CD14-positive monocyte (primary cell): ENCODE results near the gene NAA35. TPM values are rescaled to one million over a fixed set of nuclear protein-coding genes. Genes with fewer than 3 reads are reported as not detected.

Source experiments
- DNase-seq, 3 donors: peaks; one replicate each; pipeline ENCODE4 v3.0.0-alpha.2; 2011 to 2022
- H2AFZ ChIP-seq: 2 replicates; pipeline ENCODE4 v1.6.0; 2012; ENCODE audit warnings: mild to moderate bottlenecking, low read depth, low read length, inconsistent platforms; ENCODE audit not compliant: insufficient read depth, poor library complexity, severe bottlenecking
- H3K27ac ChIP-seq, 2 donors: 1 replicate in 1 of 2; 2 replicates in 1 of 2; pipeline ENCODE4 v1.5.1; 2012 to 2013; ENCODE audit warnings: low read length in 2 of 2, control low read depth in 1 of 2, inconsistent platforms in 1 of 2, low read depth in 1 of 2, mild to moderate bottlenecking in 1 of 2
- H3K27me3 ChIP-seq, 2 donors: one replicate each; pipeline versions ENCODE4 v1.6.0 to v1.6.1; 2011 to 2013; ENCODE audit warnings: low read length in 2 of 2; ENCODE audit not compliant: control insufficient read depth in 2 of 2, insufficient read depth in 2 of 2
- H3K36me3 ChIP-seq, 2 donors: replicated peaks in 1 of 2; 1 replicate in 1 of 2; 2 replicates in 1 of 2; pipeline versions ENCODE4 v1.5.1 to v1.6.1; 2012 to 2013; ENCODE audit warnings: low read length in 2 of 2, control low read depth in 1 of 2, inconsistent platforms in 1 of 2, mild to moderate bottlenecking in 1 of 2; ENCODE audit not compliant: insufficient read depth in 2 of 2, control insufficient read depth in 1 of 2
- H3K4me1 ChIP-seq, 2 donors: 1 replicate in 1 of 2; 2 replicates in 1 of 2; pipeline versions ENCODE4 v1.5.1 to v1.6.1; 2012 to 2013; ENCODE audit warnings: low read length in 2 of 2, control low read depth in 1 of 2, inconsistent platforms in 1 of 2, mild to moderate bottlenecking in 1 of 2, moderate library complexity in 1 of 2; ENCODE audit not compliant: insufficient read depth in 2 of 2, control insufficient read depth in 1 of 2
- H3K4me2 ChIP-seq: replicated peaks from 2 replicates; pipeline ENCODE3; 2012; ENCODE audit warnings: low read length, moderate library complexity, mild to moderate bottlenecking; ENCODE audit not compliant: poor library complexity, severe bottlenecking; ENCODE audit errors: extremely low read depth
- H3K4me3 ChIP-seq, 3 experiments: fragments of 200-600 bp in 1 of 3; sonication (generic) in 1 of 3; replicated peaks in 1 of 3; 1 replicate in 2 of 3; 2 replicates in 1 of 3; pipeline ENCODE4 v1.5.1; 2011 to 2013; ENCODE audit warnings: low read length in 3 of 3, mild to moderate bottlenecking in 3 of 3, control low read depth in 2 of 3, low read depth in 2 of 3, inconsistent platforms in 1 of 3, moderate library complexity in 1 of 3
- H3K79me2 ChIP-seq: 2 replicates; pipeline ENCODE4 v1.6.0; 2012; ENCODE audit warnings: mild to moderate bottlenecking, control low read depth, inconsistent platforms, low read length, moderate library complexity; ENCODE audit not compliant: insufficient read depth
- H3K9ac ChIP-seq: 2 replicates; pipeline ENCODE4 v1.6.0; 2017; ENCODE audit warnings: low read length, mild to moderate bottlenecking; ENCODE audit not compliant: insufficient read depth, poor library complexity, severe bottlenecking
- H3K9me3 ChIP-seq, 2 donors: replicated peaks in 1 of 2; 1 replicate in 1 of 2; 2 replicates in 1 of 2; pipeline versions ENCODE4 v1.5.1 to v1.6.1; 2012 to 2013; ENCODE audit warnings: low read length in 2 of 2, control low read depth in 1 of 2; ENCODE audit not compliant: control insufficient read depth in 1 of 2, insufficient read depth in 1 of 2
- H4K20me1 ChIP-seq: 2 replicates; pipeline ENCODE4 v1.6.0; 2012; ENCODE audit warnings: mild to moderate bottlenecking, low read length, control low read depth, moderate library complexity; ENCODE audit not compliant: insufficient read depth
- H3K27ac Mint-ChIP-seq, 7 donors: one replicate each; pipeline ENCODE4 v1.8.0; 2020; ENCODE audit warnings: mild to moderate bottlenecking in 7 of 7, mixed read lengths in 7 of 7, moderate library complexity in 6 of 7, inconsistent platforms in 2 of 7
- H3K27me3 Mint-ChIP-seq, 3 donors: one replicate each; pipeline ENCODE4 v1.8.0; 2021 to 2022; ENCODE audit warnings: low read depth in 3 of 3, mild to moderate bottlenecking in 3 of 3, mixed read lengths in 3 of 3, moderate library complexity in 3 of 3, inconsistent platforms in 1 of 3
- H3K36me3 Mint-ChIP-seq, 2 donors: one replicate each; pipeline ENCODE4 v1.8.0; 2020; ENCODE audit warnings: mixed read lengths in 2 of 2, inconsistent platforms in 1 of 2, mild to moderate bottlenecking in 1 of 2
- H3K4me1 Mint-ChIP-seq: one replicate; pipeline ENCODE4 v1.8.0; 2020; ENCODE audit warnings: mild to moderate bottlenecking, mixed read lengths
- H3K4me3 Mint-ChIP-seq, 2 donors: one replicate each; pipeline ENCODE4 v1.8.0; 2020; ENCODE audit warnings: mild to moderate bottlenecking in 2 of 2, mixed read lengths in 2 of 2, moderate library complexity in 1 of 2
- H3K9me3 Mint-ChIP-seq, 7 donors: one replicate each; pipeline ENCODE4 v1.8.0; 2020 to 2022; ENCODE audit warnings: mixed read lengths in 7 of 7, mild to moderate bottlenecking in 6 of 7, moderate library complexity in 6 of 7, inconsistent platforms in 2 of 7
- WGBS: methylation state at CpG from one replicate; pipeline ENCODE4 v1.1.5; 2013; ENCODE audit warnings: missing lambda C conversion rate; ENCODE audit not compliant: insufficient coverage; 5-methylcytosine and 5-hydroxymethylcytosine counted together
- intact Hi-C, 2 donors: fragments of 100-400 bp; cut with micrococcal nuclease; formaldehyde crosslinking; loops; one replicate each; pipeline versions ENCODE4 v1.15.0 to v1.15.1; 2023
- polyA plus RNA-seq, 3 donors: library from polyadenylated mRNA; depleted of rRNA in 1 of 3; unstranded in 2 of 3; stranded (reverse) in 1 of 3; fragments of 300-500 nt in 2 of 3; fragments of >200 nt in 1 of 3; fragmentation: Illumina TruSeq in 2 of 3; gene quantifications; 1 replicate in 2 of 3; 2 replicates in 1 of 3; pipeline ENCODE4 v1.2.3, GENCODE V29; 2012 to 2021
- TF ChIP-seq, protein P1 (sequence below): fragments of 200-600 bp; IDR thresholded peaks from one replicate; pipeline ENCODE4 v1.8.0; 2022; ENCODE audit warnings: antibody characterized with exemption, mild to moderate bottlenecking

NAA35 gene
- polyA plus RNA-seq, 3 donors, result 4.4 to 8.7 (median 5.6) TPM

GRCh38 chr9:85900504-85901201 lies 40.3 kb upstream of the NAA35 start:
- no peak overlapping the region for H2AFZ ChIP-seq

GRCh38 chr9:85904975-85905374 lies 36.0 kb upstream of the NAA35 start:
- H3K79me2 ChIP-seq, result no peaks in the 10 kb centered on the region
- no peaks in the 10 kb centered on the region for H3K36me3 Mint-ChIP-seq

More at GRCh38 chr9:85900504-85901201, 40.3 kb upstream of the NAA35 start:
- H3K9ac ChIP-seq, result no peak overlapping the region
- no peak overlapping the region for H3K27ac ChIP-seq
- H3K9me3 ChIP-seq, result no peaks in the 10 kb centered on the region
- Mint-ChIP-seq H3K9me3 (peaks cover 0 to 4% (median 0%) of the 10 kb centered on the region in 7 donors), H3K36me3 (no peaks in the 10 kb centered on the region), H3K27ac (no peak overlapping the region), H3K4me1 (peaks cover 10% of the 10 kb centered on the region), H3K4me3 (no peak overlapping the region), H3K27me3 (peaks cover 0 to 2% (median 1%) of the 10 kb centered on the region in 3 donors)
- TF ChIP-seq, protein P1, sequence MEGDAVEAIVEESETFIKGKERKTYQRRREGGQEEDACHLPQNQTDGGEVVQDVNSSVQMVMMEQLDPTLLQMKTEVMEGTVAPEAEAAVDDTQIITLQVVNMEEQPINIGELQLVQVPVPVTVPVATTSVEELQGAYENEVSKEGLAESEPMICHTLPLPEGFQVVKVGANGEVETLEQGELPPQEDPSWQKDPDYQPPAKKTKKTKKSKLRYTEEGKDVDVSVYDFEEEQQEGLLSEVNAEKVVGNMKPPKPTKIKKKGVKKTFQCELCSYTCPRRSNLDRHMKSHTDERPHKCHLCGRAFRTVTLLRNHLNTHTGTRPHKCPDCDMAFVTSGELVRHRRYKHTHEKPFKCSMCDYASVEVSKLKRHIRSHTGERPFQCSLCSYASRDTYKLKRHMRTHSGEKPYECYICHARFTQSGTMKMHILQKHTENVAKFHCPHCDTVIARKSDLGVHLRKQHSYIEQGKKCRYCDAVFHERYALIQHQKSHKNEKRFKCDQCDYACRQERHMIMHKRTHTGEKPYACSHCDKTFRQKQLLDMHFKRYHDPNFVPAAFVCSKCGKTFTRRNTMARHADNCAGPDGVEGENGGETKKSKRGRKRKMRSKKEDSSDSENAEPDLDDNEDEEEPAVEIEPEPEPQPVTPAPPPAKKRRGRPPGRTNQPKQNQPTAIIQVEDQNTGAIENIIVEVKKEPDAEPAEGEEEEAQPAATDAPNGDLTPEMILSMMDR, result peak; percentile 81
- peaks cover 4 to 6% of the 10 kb centered on the region in 2 donors for H3K4me1 ChIP-seq
- 67% methylated on average over 1 of the region's 9 CpGs for WGBS
- no peaks in the 10 kb centered on the region for H3K27me3 ChIP-seq
- H3K4me3 ChIP-seq, result no peak overlapping the region
- no peak overlapping the region for H3K4me2 ChIP-seq
- no peaks in the 10 kb centered on the region for H4K20me1 ChIP-seq
- no peaks in the 10 kb centered on the region for H3K79me2 ChIP-seq
- H3K36me3 ChIP-seq, result no peaks in the 10 kb centered on the region
- intact Hi-C loops, result no loop called here
- DNase-seq, result peak; percentile 10 to 35 (median 15)

More at GRCh38 chr9:85904975-85905374, 36.0 kb upstream of the NAA35 start:
- no peak overlapping the region for H2AFZ ChIP-seq
- no peak overlapping the region for H3K27ac Mint-ChIP-seq
- no peak overlapping the region for H3K4me2 ChIP-seq
- H3K4me1 ChIP-seq, result no peaks in the 10 kb centered on the region
- intact Hi-C loops, result no loop called here
- no peak overlapping the region for H3K4me3 Mint-ChIP-seq
- TF ChIP-seq, protein P1, result no peak
- H3K4me3 ChIP-seq, result no peak overlapping the region
- H3K4me1 Mint-ChIP-seq, result peaks cover 5% of the 10 kb centered on the region
- no peaks in the 10 kb centered on the region for H3K9me3 ChIP-seq
- no peaks in the 10 kb centered on the region for H3K27me3 ChIP-seq
- H3K27me3 Mint-ChIP-seq, result peaks cover 0 to 2% (median 0%) of the 10 kb centered on the region in 3 donors
- H3K27ac ChIP-seq, result no peak overlapping the region
- H3K9me3 Mint-ChIP-seq, result peaks cover 0 to 1% (median 0%) of the 10 kb centered on the region in 7 donors
- H4K20me1 ChIP-seq, result no peaks in the 10 kb centered on the region
- H3K36me3 ChIP-seq, result no peaks in the 10 kb centered on the region
- no CpG with 5 or more reads among the region's 2 CpGs for WGBS
- DNase-seq, result no peak
- no peak overlapping the region for H3K9ac ChIP-seq
